Stimulated activated CD8-positive, alpha-beta memory T cell treated with anti-CD3 and anti-CD28 coated beads, Interleukin-15, amount 100 ng/mL, for 48 hours (primary cell): ENCODE measurements around the gene PLPPR2.
"Not testable (repeated sequence)": the region's sequence is repeated elsewhere in the genome, so short reads cannot be mapped to it uniquely, and the experiment has no call there.

Experiments used
- DNase-seq, 2 donors: peaks; one replicate each; pipeline ENCODE4 v3.0.0-alpha.2; 2020; ENCODE audit warnings: low read depth in 2 of 2

PLPPR2 gene

DNA sequence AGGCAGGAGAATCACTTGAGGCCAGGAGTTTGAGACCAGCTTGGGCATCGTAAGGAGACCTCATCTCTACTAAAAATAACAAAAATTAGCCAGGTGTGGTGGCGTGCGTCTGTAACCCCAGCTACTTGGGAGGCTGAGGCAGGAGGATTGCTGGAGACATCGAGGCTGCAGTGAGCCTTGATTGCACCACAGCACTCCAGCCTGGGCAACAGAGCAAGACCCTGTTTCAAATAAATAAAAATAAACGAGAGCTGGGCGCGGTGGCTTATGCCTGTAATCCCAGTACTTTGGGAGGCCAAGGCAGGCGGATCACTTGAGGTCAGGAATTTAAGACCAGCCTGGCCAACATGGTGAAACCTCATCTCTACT is 15.1 kb upstream of the PLPPR2 start:
- not testable (repeated sequence) for DNase-seq

DNA sequence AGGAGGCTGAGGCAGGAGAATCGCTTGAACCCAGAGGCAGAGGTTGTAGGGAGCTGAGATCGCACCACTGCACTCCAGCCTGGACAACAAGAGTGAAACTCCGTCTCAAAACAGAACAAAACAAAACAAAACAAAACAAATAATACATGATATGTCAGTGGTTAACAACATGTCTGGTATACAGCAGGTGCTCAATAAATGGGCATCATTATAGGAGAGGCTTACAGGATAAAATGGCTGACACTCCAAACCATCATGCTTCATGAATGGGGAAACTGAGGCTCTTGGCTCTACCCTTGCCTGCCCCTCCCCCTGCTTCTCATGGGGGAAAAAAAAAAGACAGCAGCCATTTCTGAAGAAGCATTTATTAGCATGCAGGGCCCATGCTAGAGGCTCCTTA is 12.8 kb upstream of the PLPPR2 start:
- no peak for DNase-seq

DNA sequence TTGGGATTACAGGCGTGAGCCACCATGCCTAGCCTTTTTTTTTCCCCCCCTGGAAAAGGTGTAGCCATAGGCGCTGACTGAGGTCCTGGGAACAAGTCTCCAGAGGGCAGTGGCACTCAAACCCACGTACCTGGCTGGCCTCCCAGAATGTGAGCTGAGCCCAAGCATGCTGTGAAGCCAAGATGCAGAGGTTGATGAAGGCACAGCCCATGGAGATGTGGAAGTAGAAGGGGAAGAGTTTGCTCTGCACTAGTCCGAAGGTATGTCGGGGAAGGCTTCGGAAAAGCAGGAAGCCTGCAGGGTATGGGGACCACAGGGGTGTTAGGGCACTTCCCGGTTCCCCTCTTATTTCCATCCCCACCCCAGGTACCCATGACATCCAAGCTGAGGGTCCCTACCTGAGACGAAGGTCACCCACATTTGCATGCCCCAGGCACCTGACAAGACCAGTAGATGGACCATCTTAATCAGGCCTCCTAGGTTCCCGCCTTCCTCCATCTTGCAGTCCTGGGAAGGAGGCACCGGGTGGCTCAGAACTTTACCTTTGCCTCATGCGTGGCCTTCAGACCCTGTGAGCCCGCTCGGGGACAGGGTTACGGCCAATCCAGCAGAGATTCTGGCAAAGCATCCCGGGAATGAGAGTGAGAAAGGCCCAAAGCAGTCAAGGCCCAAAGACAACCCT is 10.0 kb upstream of the PLPPR2 start:
- no peak for DNase-seq

DNA sequence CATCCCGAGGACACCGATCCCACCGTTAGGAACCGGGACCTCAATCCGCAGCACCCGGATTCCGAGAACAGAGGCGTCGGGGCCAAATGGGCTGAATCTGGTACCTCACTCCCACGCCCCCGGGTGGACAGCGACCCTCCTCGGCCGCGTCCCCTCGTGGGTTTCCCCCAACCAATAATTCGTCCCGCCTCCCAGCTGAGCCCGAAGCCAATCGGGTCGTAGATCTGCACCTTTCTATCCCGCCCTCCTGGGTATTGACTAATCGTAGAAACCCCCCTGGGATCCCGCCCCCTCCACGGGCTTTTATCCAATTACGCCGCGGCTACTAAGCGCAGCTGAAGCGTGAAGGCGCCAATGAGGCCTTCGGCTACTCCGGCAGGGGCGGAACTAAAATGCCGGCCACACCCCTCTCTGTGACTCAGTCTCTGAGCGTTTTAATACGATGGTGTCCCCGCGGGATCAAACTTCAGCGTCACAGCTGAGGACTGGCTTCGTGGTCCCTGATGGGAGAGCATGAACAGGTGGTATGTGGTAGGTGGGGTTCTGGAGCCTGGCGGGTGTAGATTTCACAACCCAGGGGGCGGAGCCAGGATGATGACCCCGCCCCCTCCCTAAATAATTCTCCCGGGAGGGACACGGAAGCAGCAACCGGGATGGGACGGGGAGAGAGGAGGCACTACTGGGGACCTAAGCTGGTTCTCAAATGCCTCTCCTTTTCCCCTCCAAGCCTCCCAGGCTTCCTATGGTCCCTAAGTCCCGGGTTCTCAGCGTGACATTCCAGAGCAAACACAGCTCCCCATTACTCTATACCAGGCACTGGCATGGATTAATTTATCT is 8.9 kb upstream of the PLPPR2 start, which contains the start of the genes CCDC159 and TMEM205:
TSS of gene CCDC159 (plus strand) at position 416 of the 837 bp plus-strand sequence. CDS start at position 504, 88 bp downstream.
TSS of gene TMEM205 (minus strand) at position 165 of the 837 bp plus-strand sequence. CDS start 649 bp downstream, outside the sequence.
- peak; percentile 97 to 98 for DNase-seq

DNA sequence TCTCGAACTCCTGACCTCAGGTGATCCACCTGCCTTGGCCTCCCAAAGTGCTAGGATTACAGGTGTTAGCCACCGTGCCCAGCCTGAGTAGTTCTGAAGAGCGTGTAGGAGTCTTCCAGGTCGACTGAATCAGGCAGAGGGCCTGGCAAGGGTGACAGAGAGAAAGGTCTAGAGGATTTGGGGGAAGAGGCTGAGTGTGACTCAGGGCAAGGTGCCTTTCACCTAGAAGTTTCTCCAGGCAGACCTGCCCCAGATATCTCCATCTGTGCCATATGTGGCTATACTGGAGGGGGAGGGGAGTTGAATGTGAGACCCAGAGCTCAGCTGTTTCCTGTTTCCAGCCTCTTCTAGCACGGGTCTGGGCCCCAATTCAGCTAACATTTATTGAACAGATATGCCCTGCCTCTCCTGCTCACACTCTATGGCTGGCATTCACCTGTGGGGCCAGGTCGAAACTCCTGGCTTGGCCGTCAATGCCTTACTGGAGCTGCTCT is 7.6 kb upstream of the PLPPR2 start:
- no peak for DNase-seq

DNA sequence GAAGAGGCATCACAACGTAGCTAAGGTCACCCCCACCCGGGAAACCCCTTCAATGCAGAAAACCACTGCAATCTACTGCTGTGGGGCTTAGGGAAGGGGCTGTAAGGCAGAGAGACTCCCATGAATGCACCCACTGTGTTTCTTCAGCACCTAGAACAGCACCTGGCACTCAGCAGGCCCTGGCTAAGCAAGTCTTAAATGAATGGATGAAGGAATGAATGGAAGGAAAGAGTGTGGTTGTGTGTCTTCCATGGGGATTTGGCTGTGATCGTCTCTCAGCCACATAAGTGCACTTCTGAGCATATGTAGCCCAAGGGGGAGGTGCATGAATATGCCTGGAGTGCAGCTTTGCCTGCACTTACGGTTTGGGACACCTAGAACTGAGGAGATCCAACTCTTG is 6.1 kb upstream of the PLPPR2 start:
- no peak for DNase-seq

DNA sequence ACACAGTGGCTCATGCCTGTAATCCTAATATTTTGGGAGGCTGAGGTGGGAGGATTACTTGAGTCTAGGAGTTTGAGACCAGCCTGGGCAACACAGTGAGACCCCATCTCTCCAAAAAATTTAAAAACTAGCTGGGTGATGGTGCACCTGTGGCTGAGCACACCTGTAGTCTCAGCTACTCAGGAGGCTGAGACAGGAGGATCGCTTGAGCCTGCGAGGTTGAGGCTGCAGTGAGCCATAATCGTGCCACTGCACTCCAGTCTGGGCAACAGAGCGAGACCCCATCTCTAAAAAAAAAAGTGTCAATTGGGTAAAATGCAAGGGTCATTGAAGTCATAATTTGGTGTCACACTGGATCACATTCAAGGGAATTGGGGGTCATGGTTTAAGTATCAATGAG is 1.1 kb upstream of the PLPPR2 start:
- DNase-seq = not testable (repeated sequence)

DNA sequence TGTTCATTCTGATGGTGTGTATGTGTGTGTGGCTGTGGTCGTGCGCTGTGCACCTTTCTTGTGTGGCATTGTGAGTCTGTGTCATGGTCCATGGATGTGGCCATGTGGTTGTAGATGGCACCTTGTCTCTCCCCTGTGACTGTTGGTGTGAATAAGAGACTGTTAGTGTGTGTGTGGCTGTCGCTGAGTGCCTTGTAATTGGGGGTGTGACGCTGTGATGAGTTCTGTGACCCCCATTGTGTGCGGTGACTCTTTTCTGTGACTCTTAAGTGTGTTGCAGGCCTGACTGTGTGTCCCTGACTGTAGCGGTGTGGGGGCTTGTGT is 804 bp downstream of the PLPPR2 start:
- no peak for DNase-seq

DNA sequence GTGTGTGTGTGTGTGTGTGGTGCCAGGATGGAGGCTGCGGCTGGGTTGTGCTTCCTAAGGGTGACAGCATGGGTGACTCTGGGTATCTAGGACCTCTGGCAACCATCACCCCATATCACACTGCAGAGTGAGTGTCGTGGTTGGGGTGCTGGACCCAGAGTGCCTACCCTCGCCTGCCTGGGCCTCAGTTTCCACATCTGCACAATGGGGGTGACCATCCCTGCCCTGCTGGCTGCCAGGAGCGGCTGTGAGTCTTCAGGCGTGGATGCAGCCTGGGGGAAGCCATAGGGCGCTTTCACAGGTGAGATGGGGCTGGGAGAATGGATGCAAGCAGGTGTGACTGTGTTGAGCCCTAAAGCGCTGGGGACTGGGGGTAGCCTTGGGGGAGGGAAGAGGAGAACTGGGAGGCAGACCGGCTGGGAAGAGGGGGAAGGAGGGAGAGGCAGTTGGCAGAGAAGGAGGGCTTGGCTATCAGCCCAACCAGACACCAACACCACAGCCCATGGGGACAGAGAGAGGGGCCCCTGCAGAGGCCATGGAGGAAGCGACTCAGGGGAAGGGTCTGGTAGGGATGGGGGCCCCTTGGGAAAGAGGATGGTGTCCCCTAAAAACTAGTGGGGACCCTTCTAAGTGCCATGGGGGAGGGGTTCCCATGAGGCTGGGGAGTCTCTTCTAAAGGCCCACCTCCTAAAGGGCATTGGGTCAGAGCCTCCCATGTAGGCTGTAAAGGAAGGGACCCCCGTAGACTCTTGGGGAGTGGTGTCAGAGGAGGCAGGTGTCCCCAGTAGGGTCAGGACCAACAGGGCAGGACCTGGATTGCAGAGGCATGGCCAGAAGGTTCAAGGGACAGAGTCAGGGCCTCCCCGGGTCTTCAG is 1.7 kb downstream of the PLPPR2 start:
- no peak for DNase-seq

DNA sequence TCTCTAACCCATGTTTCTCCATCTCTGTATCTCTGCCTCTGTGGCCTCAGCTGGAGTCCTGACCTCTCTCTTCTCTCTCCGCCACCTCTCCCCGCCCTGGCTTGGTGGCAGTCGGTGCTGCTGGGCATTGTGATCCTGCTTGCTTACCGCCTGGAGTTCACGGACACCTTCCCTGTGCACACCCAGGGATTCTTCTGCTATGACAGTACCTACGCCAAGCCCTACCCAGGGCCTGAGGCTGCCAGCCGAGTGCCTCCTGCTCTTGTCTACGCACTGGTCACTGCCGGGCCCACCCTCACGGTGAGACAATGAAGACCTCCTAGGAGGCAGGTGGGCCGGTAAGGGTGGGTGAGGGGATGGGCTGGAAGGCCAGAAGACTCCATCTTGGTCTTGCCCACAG is 4.2 kb downstream of the PLPPR2 start:
- DNase-seq = no peak

DNA sequence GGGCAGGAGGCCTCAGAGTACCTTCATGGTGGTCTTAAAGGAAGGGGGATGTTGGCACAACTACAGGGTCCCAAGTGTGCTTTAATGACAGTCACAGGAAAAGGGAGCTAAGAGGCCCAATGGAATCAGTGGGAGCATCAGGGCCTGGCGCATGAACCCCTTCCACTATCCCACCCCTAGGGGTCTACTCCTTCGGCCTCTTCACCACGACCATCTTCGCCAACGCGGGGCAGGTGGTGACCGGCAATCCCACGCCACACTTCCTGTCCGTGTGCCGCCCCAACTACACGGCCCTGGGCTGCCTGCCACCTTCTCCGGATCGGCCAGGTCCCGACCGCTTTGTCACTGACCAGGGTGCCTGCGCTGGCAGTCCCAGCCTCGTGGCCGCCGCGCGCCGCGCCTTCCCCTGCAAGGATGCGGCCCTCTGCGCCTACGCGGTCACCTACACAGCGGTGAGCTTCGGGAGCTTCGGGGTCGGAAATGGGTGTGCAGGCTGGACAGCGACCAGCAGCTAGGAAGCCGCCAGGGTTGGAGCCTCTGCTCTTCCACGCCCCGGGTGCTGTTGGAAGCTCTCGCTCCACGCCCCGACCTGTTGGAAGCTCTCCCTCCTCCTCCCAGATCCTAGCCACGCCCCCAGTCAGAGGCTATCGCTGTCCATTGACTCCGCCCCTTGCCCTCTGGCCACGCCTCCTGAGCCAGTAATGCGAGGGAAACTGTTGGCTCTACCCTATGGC is 6.0 kb downstream of the PLPPR2 start:
- DNase-seq = no peak

DNA sequence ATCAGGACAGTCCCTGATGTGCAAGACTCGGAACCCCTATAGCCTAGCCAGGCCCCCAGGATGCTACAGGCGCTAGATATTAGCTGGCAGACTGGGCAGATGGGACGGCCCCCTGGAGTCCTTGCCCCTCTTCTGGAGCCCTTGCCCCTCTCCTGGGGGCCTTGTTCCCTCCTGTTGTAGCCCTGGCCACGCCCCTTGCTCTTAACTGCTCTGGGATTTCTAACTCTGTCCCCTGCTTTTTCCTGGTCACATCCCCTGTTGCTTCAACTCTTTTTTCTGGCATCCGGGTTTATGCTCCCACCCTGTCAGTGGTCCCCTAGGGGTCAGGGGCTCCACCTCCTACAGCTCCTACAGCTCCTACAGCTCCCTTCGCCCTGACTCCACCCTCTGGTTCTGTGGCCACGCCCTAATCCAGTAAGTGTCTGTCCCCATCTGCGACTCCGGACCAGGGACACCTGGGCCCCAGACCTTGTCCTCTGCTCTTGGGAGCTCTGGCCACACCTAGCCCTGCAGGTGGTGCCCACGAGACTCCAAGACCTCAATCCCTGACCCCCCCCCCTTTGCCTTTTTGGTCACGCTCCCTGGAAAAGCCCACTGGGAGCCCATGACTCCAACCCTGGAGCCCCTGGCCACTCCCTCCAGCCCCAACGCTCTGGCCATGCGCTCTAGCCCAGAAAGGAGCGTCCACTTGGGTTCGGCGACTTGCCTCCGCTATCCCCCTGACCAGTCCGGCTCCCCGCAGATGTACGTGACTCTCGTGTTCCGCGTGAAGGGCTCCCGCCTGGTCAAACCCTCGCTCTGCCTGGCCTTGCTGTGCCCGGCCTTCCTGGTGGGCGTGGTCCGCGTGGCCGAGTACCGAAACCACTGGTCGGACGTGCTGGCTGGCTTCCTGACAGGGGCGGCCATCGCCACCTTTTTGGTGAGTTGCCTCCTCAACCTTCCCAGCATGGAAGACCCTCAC is 6.8 kb downstream of the PLPPR2 start:
- DNase-seq = no peak

DNA sequence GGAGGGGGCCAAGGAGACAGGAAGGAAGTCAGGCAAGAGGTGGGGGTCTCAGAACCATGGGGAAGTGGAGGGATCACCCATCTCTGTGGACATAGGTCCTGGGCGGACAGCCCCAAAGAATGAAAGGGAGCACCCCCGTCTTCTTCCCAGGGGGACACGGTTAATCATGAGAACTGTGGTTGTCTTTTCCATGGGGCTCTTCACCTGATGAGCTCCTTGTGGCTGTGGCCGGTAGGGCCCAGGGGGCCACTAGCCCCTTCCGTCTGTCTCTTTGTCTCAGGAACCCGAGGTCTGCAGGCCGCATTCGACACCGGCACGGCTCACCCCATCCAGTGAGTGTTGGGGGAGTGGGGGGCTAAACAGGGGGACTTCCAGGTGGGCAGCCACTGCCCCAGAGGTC is 8.6 kb downstream of the PLPPR2 start:
- no peak for DNase-seq

DNA sequence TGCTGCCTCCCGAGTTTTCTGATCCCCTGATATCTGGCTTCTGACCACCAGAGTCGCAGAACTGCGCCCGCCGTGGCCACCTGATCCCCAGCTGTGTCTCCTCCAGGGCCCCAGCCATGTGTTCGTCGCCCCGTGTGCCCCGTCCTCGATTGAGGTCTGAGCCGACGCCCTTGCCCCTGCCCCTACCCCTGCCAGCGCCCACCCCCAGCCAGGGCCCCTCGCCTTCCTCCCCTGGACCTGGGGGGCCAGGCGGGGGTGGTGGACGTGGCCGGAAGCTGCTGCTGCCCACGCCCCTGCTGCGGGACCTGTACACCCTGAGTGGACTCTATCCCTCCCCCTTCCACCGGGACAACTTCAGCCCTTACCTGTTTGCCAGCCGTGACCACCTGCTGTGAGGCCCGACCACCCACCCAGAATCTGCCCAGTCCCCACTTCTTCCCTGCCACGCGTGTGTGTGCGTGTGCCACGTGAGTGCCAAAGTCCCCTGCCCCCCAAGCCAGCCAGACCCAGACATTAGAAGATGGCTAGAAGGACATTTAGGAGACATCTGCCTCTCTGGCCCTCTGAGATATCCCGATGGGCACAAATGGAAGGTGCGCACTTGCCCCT is 9.2 kb downstream of the PLPPR2 start:
- no peak for DNase-seq

DNA sequence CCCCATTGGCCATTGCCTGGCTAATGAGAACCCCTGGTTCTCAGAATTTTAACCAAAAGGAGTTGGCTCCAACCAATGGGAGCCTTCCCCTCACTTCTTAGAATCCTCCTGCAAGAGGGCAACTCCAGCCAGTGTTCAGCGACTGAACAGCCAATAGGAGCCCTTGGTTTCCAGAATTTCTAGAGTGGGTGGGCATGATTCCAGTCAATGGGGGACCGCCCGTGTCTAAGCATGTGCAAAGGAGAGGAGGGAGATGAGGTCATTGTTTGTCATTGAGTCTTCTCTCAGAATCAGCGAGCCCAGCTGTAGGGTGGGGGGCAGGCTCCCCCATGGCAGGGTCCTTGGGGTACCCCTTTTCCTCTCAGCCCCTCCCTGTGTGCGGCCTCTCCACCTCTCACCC is 9.7 kb downstream of the PLPPR2 start:
- DNase-seq = no peak

DNA sequence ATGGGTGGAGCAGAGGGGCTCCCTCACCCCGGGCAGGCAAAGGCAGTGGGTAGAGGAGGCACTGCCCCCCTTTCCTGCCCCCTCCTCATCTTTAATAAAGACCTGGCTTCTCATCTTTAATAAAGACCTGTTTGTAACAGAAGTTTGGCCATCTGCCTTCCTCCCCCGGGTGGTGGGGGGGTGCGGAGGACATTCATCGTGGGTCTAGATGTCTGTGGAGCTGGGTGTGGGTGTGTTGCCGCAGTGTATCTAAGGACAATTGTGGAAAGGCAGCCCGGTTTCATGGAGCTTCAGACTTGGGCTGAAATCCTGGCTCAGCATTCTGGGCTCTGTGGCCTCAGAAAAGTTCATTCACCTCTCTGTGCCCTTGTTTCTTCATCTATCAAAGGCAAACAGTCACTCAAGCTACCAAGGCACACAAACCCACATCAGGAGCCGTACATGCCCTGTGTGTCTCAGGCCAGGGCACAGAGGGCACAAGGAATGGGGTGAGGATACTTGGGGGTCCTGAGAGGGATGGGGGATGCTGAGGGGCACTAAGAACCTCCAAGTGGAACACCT is 10.4 kb downstream of the PLPPR2 start:
- DNase-seq = no peak

DNA sequence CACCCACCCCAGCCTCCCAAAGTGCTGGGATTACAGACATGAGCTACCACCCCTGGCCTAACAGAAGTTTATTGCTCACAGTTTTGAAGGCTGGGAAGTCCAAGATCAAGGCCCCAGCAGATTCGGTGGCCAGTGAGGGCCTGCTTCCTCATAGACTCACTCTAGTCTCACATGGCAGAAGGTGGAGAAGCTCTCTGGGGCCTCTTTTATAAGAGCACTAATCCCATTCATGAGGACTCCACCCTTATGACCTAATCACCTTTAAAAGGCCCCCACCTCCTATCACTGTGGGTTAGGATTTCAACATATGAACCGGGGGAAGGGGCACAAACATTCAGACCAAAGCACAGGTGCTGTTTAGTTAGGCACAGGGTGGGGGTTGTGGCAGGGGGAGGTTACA is 12.3 kb downstream of the PLPPR2 start:
- DNase-seq = no peak

DNA sequence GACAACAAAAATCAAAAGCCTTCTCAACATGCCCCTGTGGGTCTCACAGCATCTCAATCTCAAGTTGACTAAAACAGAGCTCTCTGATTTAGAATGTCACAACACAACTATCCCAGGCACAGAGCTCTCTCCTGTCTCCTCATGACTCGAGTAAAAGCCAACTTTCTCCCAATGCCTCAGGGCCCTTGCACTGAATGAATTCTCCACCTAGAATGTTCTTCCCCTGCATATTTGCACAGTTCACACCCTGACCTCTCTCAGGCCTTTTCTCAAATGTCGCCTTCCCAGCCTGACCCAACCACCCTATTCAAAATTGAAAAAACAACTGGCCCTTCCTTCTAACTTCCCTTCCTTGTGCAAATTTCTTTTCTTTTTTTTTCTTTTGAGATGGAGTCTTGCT is 15.5 kb downstream of the PLPPR2 start:
- DNase-seq = no peak

DNA sequence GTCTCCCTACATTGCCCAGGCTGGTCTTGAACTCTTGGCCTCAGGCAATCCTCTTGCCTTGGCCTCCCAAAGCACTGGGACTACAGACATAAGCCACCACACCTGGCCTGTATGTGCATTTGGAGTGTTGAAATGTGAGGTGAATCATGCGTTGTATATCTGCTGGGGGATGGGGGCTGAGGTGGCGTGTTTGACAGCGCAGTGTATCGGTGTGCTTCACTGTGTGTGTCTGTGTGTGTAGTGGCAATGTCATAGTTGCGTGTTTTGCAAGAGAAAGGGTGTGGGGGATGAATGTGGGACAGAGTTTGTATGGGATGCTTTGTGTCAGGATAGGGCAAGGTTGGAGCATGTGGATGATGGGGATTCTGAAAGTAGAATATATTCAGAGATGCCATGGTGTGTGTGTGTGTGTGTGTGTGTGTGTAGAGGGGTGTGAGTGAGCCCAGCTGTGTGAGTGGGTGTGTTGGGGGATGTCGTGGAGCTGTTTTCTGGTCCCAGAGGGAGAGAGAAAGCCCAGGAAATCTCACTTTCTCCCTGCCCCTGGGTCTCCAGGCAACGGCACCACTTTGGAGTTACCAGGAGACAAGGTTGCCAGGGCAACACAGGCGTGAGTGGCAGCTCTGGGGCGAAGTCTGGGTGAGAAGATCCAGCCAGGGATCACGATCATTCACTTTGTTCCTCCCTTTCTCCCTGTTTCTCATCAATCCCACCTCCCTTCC is 18.1 kb downstream of the PLPPR2 start:
- DNase-seq = no peak
